ENCODE data around the gene AEN. TPM values are rescaled to one million over a fixed set of nuclear protein-coding genes. Genes with fewer than 3 reads are reported as not detected.

AEN gene
- total and polyA plus RNA-seq, 4 experiments from 2014 or later, result 33.2 to 56.8 (median 45.1) TPM

GRCh38 chr15:88621789-88622604, 857 bp downstream of the AEN start:
- Histone ChIP-seq H3K4me1 (ENCODE audit: insufficient read depth, low read length) (peaks cover 57% of the 10 kb centered on the region), H3K4me3 (ENCODE audit: low read length in 2 of 2) (peak overlapping the region; percentile 79 to 92), H3K9me3 (ENCODE audit: control insufficient read depth in 1 of 2, low read length in 2 of 2) (no peaks in the 10 kb centered on the region), H3K27me3 (ENCODE audit: insufficient read depth, low read length) (no peaks in the 10 kb centered on the region), H3K27ac (ENCODE audit: low read depth, low read length) (peak overlapping the region; percentile 82), H3K36me3 (ENCODE audit: insufficient read depth, low read length) (peaks cover 7% of the 10 kb centered on the region)
- Mint-ChIP-seq H3K36me3 (peaks cover 0 to 12% of the 10 kb centered on the region in 2 donors), H3K4me1 (peaks cover 30 to 59% (median 47%) of the 10 kb centered on the region in 4 donors), H3K27ac (peak overlapping the region; percentile 89 to 97 (median 94)), H3K27me3 (peaks cover 0 to 2% of the 10 kb centered on the region in 2 donors), H3K4me3 (peak overlapping the region; percentile 86 to 96 (median 90)), H3K9me3 (no peaks in the 10 kb centered on the region)
- intact Hi-C loops (cut with micrococcal nuclease), result loop anchor here (1.0 to 10.0 kb wide), 5 partner anchors 76 to 713 kb away; partner anchors contain the start of genes ACAN, DET1, MRPL46 and MRPS11
- peak; percentile 68 to 83 (median 75) for DNase-seq
- POLR2A ChIA-PET (ENCODE audit: partially characterized antibody), result interaction anchor here (0.7 to 2.2 kb wide), 17 partner anchors 10 to 466 kb away, joined by 3 to 45 read pairs (median 4); partner anchors contain the start of genes ABHD2, MRPL46 and MRPS11
- CTCF ChIA-PET (ENCODE audit: partially characterized antibody), result interaction anchor here (0.7 to 2.2 kb wide), 10 partner anchors 11 to 283 kb away, joined by 3 to 24 read pairs (median 5); partner anchors contain the start of gene ISG20

GRCh38 chr15:88622605-88622975, 1.4 kb downstream of the AEN start:
- intact Hi-C loops (cut with micrococcal nuclease), result loop anchor here (2.0 to 10.0 kb wide), 4 partner anchors 155 to 712 kb away; partner anchors contain the start of genes ACAN, MRPL46, MRPS11 and POLG
- peaks cover 36 to 65% (median 53%) of the 10 kb centered on the region in 4 donors for H3K4me1 Mint-ChIP-seq
- peaks cover 0 to 2% of the 10 kb centered on the region in 2 donors for H3K27me3 Mint-ChIP-seq
- ChIA-PET CTCF (ENCODE audit: partially characterized antibody) (interaction anchor here (0.7 to 2.2 kb wide), 9 partner anchors 10 to 282 kb away, joined by 3 to 24 read pairs (median 6); partner anchors contain the start of gene ISG20), POLR2A (ENCODE audit: partially characterized antibody) (interaction anchor here (0.8 to 2.2 kb wide), 13 partner anchors 10 to 466 kb away, joined by 3 to 45 read pairs (median 5); partner anchors contain the start of genes ABHD2, MRPL46 and MRPS11)
- Histone ChIP-seq H3K36me3 (ENCODE audit: insufficient read depth, low read length) (peaks cover 7% of the 10 kb centered on the region), H3K4me3 (ENCODE audit: low read length in 2 of 2) (peak overlapping the region; percentile 79 to 92), H3K27me3 (ENCODE audit: insufficient read depth, low read length) (no peaks in the 10 kb centered on the region), H3K9me3 (ENCODE audit: control insufficient read depth in 1 of 2, low read length in 2 of 2) (no peaks in the 10 kb centered on the region), H3K27ac (ENCODE audit: low read depth, low read length) (peak overlapping the region; percentile 82), H3K4me1 (ENCODE audit: insufficient read depth, low read length) (peaks cover 62% of the 10 kb centered on the region)
- peaks cover 4 to 15% of the 10 kb centered on the region in 2 donors for H3K36me3 Mint-ChIP-seq
- no peaks in the 10 kb centered on the region for H3K9me3 Mint-ChIP-seq
- H3K27ac Mint-ChIP-seq, result peak overlapping the region; percentile 89 to 97 (median 94)
- DNase-seq, result no peak
- peak overlapping the region; percentile 86 to 96 (median 90) for H3K4me3 Mint-ChIP-seq

GRCh38 chr15:88623061-88623460, 1.9 kb downstream of the AEN start:
- peak overlapping the region; percentile 79 to 92 for H3K4me3 ChIP-seq (ENCODE audit: low read length in 2 of 2)
- Mint-ChIP-seq H3K9me3 (no peaks in the 10 kb centered on the region), H3K4me1 (peaks cover 40 to 70% (median 58%) of the 10 kb centered on the region in 4 donors), H3K27ac (peak overlapping the region; percentile 89 to 97 (median 94)), H3K4me3 (peak overlapping the region; percentile 86 to 96 (median 90)), H3K27me3 (peaks cover 0 to 2% of the 10 kb centered on the region in 2 donors), H3K36me3 (peaks cover 8 to 19% of the 10 kb centered on the region in 2 donors)
- peak overlapping the region; percentile 82 for H3K27ac ChIP-seq (ENCODE audit: low read depth, low read length)
- H3K4me1 ChIP-seq (ENCODE audit: insufficient read depth, low read length), result peaks cover 67% of the 10 kb centered on the region
- H3K9me3 ChIP-seq (ENCODE audit: control insufficient read depth in 1 of 2, low read length in 2 of 2), result no peaks in the 10 kb centered on the region
- ChIA-PET CTCF (ENCODE audit: partially characterized antibody) (interaction anchor here (1.8 to 9.9 kb wide), 6 partner anchors 12 to 282 kb away, joined by 3 to 132 read pairs (median 39); no protein-coding TSS in a partner anchor), POLR2A (ENCODE audit: partially characterized antibody) (interaction anchor here (1.1 to 8.2 kb wide), 3 partner anchors 10 to 41 kb away, joined by 3 to 113 read pairs (median 38); no protein-coding TSS in a partner anchor)
- DNase-seq, result no peak
- intact Hi-C loops (cut with micrococcal nuclease), result loop anchor here (2.0 to 10.0 kb wide), 4 partner anchors 156 to 712 kb away; partner anchors contain the start of genes ACAN, MRPL46, MRPS11 and POLG
- no peaks in the 10 kb centered on the region for H3K27me3 ChIP-seq (ENCODE audit: insufficient read depth, low read length)
- peaks cover 7% of the 10 kb centered on the region for H3K36me3 ChIP-seq (ENCODE audit: insufficient read depth, low read length)

GRCh38 chr15:88623632-88624031, 2.5 kb downstream of the AEN start:
- H3K27me3 ChIP-seq (ENCODE audit: insufficient read depth, low read length), result no peaks in the 10 kb centered on the region
- intact Hi-C loops (cut with micrococcal nuclease), result loop anchor here (1.0 to 10.0 kb wide), 6 partner anchors 41 to 711 kb away; partner anchors contain the start of genes ACAN, MRPL46, MRPS11 and POLG
- Mint-ChIP-seq H3K27me3 (peaks cover 0 to 2% of the 10 kb centered on the region in 2 donors), H3K4me1 (peaks cover 43 to 76% (median 62%) of the 10 kb centered on the region in 4 donors), H3K27ac (peak overlapping the region; percentile 89 to 97 (median 94)), H3K9me3 (no peaks in the 10 kb centered on the region), H3K4me3 (peak overlapping the region; percentile 26 to 96 (median 90)), H3K36me3 (peaks cover 13 to 24% of the 10 kb centered on the region in 2 donors)
- H3K9me3 ChIP-seq (ENCODE audit: control insufficient read depth in 1 of 2, low read length in 2 of 2), result no peaks in the 10 kb centered on the region
- H3K27ac ChIP-seq (ENCODE audit: low read depth, low read length), result peak overlapping the region; percentile 82
- H3K36me3 ChIP-seq (ENCODE audit: insufficient read depth, low read length), result peaks cover 9% of the 10 kb centered on the region
- ChIA-PET POLR2A (ENCODE audit: partially characterized antibody) (interaction anchor here (1.0 to 8.2 kb wide), 8 partner anchors 9 to 468 kb away, joined by 3 to 113 read pairs (median 4); no protein-coding TSS in a partner anchor), CTCF (ENCODE audit: partially characterized antibody) (interaction anchor here (1.0 to 9.9 kb wide), 19 partner anchors 12 to 396 kb away, joined by 3 to 132 read pairs (median 9); no protein-coding TSS in a partner anchor)
- DNase-seq, result no peak
- peak overlapping the region in 1 of 2 donors; percentile 79 for H3K4me3 ChIP-seq (ENCODE audit: low read length in 2 of 2)
- peaks cover 73% of the 10 kb centered on the region for H3K4me1 ChIP-seq (ENCODE audit: insufficient read depth, low read length)

GRCh38 chr15:88624156-88624970, 3.2 kb downstream of the AEN start:
- peak overlapping the region; percentile 82 to 96 (median 86) for H3K4me3 Mint-ChIP-seq
- peaks cover 80% of the 10 kb centered on the region for H3K4me1 ChIP-seq (ENCODE audit: insufficient read depth, low read length)
- intact Hi-C loops (cut with micrococcal nuclease), result loop anchor here (1.0 to 10.0 kb wide), 5 partner anchors 40 to 710 kb away; partner anchors contain the start of genes ACAN, MRPL46, MRPS11 and POLG
- peaks cover 17 to 28% of the 10 kb centered on the region in 2 donors for H3K36me3 Mint-ChIP-seq
- H3K27me3 Mint-ChIP-seq, result peaks cover 0 to 2% of the 10 kb centered on the region in 2 donors
- DNase-seq, result peak; percentile 74 to 78 (median 76)
- H3K4me1 Mint-ChIP-seq, result peaks cover 47 to 83% (median 68%) of the 10 kb centered on the region in 4 donors
- H3K4me3 ChIP-seq (ENCODE audit: low read length in 2 of 2), result peak overlapping the region in 1 of 2 donors; percentile 41
- CTCF ChIA-PET (ENCODE audit: partially characterized antibody), result interaction anchor here (0.6 to 9.9 kb wide), 26 partner anchors 9 to 548 kb away, joined by 3 to 132 read pairs (median 5); partner anchors contain the start of gene HAPLN3
- H3K27ac Mint-ChIP-seq, result peak overlapping the region; percentile 89 to 97 (median 94)
- POLR2A ChIA-PET (ENCODE audit: partially characterized antibody), result interaction anchor here (0.6 to 8.2 kb wide), 13 partner anchors 19 to 548 kb away, joined by 3 to 113 read pairs (median 4); partner anchors contain the start of gene HAPLN3
- peak overlapping the region; percentile 82 for H3K27ac ChIP-seq (ENCODE audit: low read depth, low read length)
- H3K9me3 ChIP-seq (ENCODE audit: control insufficient read depth in 1 of 2, low read length in 2 of 2), result no peaks in the 10 kb centered on the region
- no peaks in the 10 kb centered on the region for H3K27me3 ChIP-seq (ENCODE audit: insufficient read depth, low read length)
- H3K36me3 ChIP-seq (ENCODE audit: insufficient read depth, low read length), result peaks cover 16% of the 10 kb centered on the region
- no peaks in the 10 kb centered on the region for H3K9me3 Mint-ChIP-seq
